GM23248 (cell line): ENCODE results near the gene SSU72.

ENCODE experiments used
- EZH2 ChIP-seq: fragments of 200-600 bp; sonication (generic); IDR thresholded peaks from 2 replicates; pipeline ENCODE4 v1.6.1; 2018; ENCODE audit warnings: antibody characterized with exemption, mild to moderate bottlenecking; ENCODE audit not compliant: insufficient read depth, poor library complexity, severe bottlenecking
- EZH2phosphoT487 ChIP-seq: fragments of 200-600 bp; sonication (generic); IDR thresholded peaks from 2 replicates; pipeline ENCODE4 v1.6.1; 2018; ENCODE audit warnings: antibody characterized with exemption, moderate library complexity, mild to moderate bottlenecking, low read depth; ENCODE audit not compliant: insufficient read depth

DNA sequence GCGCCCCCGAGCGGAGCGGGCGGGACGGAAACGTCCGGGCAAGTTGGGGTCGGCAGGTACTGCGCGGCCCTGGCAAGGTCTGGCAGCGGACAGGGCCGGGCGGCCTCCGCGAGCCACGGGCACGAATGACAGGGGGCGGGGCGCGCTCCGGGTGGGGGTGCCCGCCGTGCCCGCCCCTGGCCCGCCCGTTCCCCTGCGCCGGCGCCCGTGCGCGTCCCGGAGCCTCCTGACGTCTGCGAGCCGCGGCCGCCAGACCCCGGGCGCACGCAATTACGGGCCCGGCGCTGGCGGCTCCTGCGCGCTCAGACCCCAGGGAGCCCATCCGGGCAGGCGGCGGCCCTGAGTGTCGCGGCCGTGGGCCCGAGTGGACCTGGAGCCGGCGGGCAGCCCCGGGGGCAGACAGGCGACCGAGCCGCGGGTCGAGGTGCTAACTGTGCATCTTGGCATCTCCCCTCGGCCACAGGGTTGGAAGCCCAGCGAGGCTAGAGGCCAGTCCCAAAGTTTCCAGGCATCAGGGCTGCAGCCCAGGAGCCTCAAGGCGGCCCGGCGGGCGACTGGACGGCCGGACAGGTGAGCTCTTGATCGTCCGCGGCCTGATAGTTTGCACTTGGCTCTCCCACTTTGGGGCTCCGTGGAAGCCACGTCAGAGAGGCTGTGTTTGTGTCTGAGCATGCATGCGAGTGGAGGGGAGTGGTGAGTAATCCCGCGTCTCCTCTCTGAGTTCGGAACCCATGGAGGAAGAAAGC, 41.6 kb upstream of the SSU72 start:
- TF ChIP-seq EZH2phosphoT487 (no peak), EZH2 (no peak)
